Measurements from ENCODE around the gene LCE2D.

The LCE2D gene

GRCh38 chr1:152646656-152647055, 16.5 kb upstream of the LCE2D start:
- H3K9me2 ChIP-seq (replicated peaks; ENCODE audit: insufficient read depth, low read length) = no peaks in the 10 kb centered on the region
- no peak overlapping the region for H2AFZ ChIP-seq (ENCODE audit: low read depth, low read length, severe bottlenecking)
- H3K4me2 ChIP-seq (ENCODE audit: low read depth, low read length, poor library complexity, severe bottlenecking) = no peak overlapping the region
- no peak overlapping the region for H3K4me3 ChIP-seq (ENCODE audit: insufficient read depth, low read length, poor library complexity, severe bottlenecking)
- no peaks in the 10 kb centered on the region; the same call in 1 of the 2 replicates for H3K27me3 ChIP-seq (ENCODE audit: low read length)
- H3K79me2 ChIP-seq (ENCODE audit: insufficient read depth, low read length) = no peaks in the 10 kb centered on the region
- H3F3A ChIP-seq (ENCODE audit: insufficient read depth) = no peaks in the 10 kb centered on the region
- no peaks in the 10 kb centered on the region for H3K9me3 ChIP-seq (ENCODE audit: insufficient read depth, low read length)
- H3K9ac ChIP-seq (ENCODE audit: low read length) = no peak overlapping the region
- H3K36me3 ChIP-seq (ENCODE audit: low read length) = no peaks in the 10 kb centered on the region
- H3K27ac ChIP-seq (ENCODE audit: low read depth, low read length) = no peak overlapping the region
- no peaks in the 10 kb centered on the region for H4K20me1 ChIP-seq (ENCODE audit: low read depth, low read length)
- TF ChIP-seq EZH2phosphoT487 (conservative IDR thresholded peaks at IDR 0.05; ENCODE audit: low read length) = no peak
- TF ChIP-seq CTCF (IDR thresholded peaks at IDR 0.05; ENCODE audit: insufficient read depth, low read length, poor library complexity, severe bottlenecking) = no peak

GRCh38 chr1:152654110-152654509, 9.1 kb upstream of the LCE2D start:
- TF ChIP-seq EZH2phosphoT487 (conservative IDR thresholded peaks at IDR 0.05; ENCODE audit: low read length) (no peak), CTCF (IDR thresholded peaks at IDR 0.05; ENCODE audit: insufficient read depth, low read length, poor library complexity, severe bottlenecking) (peak; percentile 82)
- Histone ChIP-seq H3K79me2 (ENCODE audit: insufficient read depth, low read length) (no peaks in the 10 kb centered on the region), H3K4me2 (ENCODE audit: low read depth, low read length, poor library complexity, severe bottlenecking) (no peak overlapping the region), H2AFZ (ENCODE audit: low read depth, low read length, severe bottlenecking) (no peak overlapping the region), H3K9me2 (replicated peaks; ENCODE audit: insufficient read depth, low read length) (no peaks in the 10 kb centered on the region), H3K9me3 (ENCODE audit: insufficient read depth, low read length) (no peaks in the 10 kb centered on the region), H3K27me3 (ENCODE audit: low read length) (no peaks in the 10 kb centered on the region), H3K4me3 (ENCODE audit: insufficient read depth, low read length, poor library complexity, severe bottlenecking) (no peak overlapping the region), H3K27ac (ENCODE audit: low read depth, low read length) (no peak overlapping the region), H3F3A (ENCODE audit: insufficient read depth) (no peaks in the 10 kb centered on the region), H3K9ac (ENCODE audit: low read length) (no peak overlapping the region), H4K20me1 (ENCODE audit: low read depth, low read length) (no peaks in the 10 kb centered on the region), H3K36me3 (ENCODE audit: low read length) (no peaks in the 10 kb centered on the region)

- TF ChIP-seq CTCF (IDR thresholded peaks at IDR 0.05; ENCODE audit: insufficient read depth, low read length, poor library complexity, severe bottlenecking) = no peak
- TF ChIP-seq EZH2phosphoT487 (conservative IDR thresholded peaks at IDR 0.05; ENCODE audit: low read length) = no peak
- H3K4me3 ChIP-seq (ENCODE audit: insufficient read depth, low read length, poor library complexity, severe bottlenecking) = no peak overlapping the region
- H3F3A ChIP-seq (ENCODE audit: insufficient read depth) = no peaks in the 10 kb centered on the region
- H3K4me2 ChIP-seq (ENCODE audit: low read depth, low read length, poor library complexity, severe bottlenecking) = no peak overlapping the region
- H4K20me1 ChIP-seq (ENCODE audit: low read depth, low read length) = no peaks in the 10 kb centered on the region
- no peaks in the 10 kb centered on the region for H3K9me3 ChIP-seq (ENCODE audit: insufficient read depth, low read length)
- H3K36me3 ChIP-seq (ENCODE audit: low read length) = no peaks in the 10 kb centered on the region
- H2AFZ ChIP-seq (ENCODE audit: low read depth, low read length, severe bottlenecking) = no peak overlapping the region
- H3K27me3 ChIP-seq (ENCODE audit: low read length) = no peaks in the 10 kb centered on the region
- no peaks in the 10 kb centered on the region for H3K9me2 ChIP-seq (replicated peaks; ENCODE audit: insufficient read depth, low read length)
- no peak overlapping the region for H3K27ac ChIP-seq (ENCODE audit: low read depth, low read length)
- H3K79me2 ChIP-seq (ENCODE audit: insufficient read depth, low read length) = no peaks in the 10 kb centered on the region
- no peak overlapping the region for H3K9ac ChIP-seq (ENCODE audit: low read length)
Observed at GRCh38 chr1:152656459-152656858, 6.7 kb upstream of the LCE2D start.

Measured in SU-DHL-6 (cell line).